Right ventricle myocardium inferior (tissue), 1 donor: ENCODE measurements around the gene APBB2. TPM values are rescaled to one million over a fixed set of nuclear protein-coding genes. Genes with fewer than 3 reads are reported as not detected.

Experiments
- ATAC-seq: fragments of 200-7000 bp; cut with Tn5 transposase; one replicate; pipeline ENCODE4 v1.9.1; 2020; ENCODE audit warnings: mild to moderate bottlenecking, moderate library complexity
- DNase-seq: peaks from one replicate; pipeline ENCODE4 v3.0.0; 2021; ENCODE audit errors: missing footprints
- intact Hi-C: fragments of 100-400 bp; cut with DNase I; formaldehyde crosslinking; loops from one replicate; pipeline ENCODE4 v1.11.0; 2022
- total RNA-seq: library from RNA; stranded (reverse); fragmentation: NEBNext Ultra II Directional; extraction: Animal tissue kit (Norgen Biotek cat#: 25700); gene quantifications from one replicate; pipeline ENCODE4 v1.2.1, GENCODE V29; 2021
- donor health status: DM: no; HTN: yes; CAD: no; lungs with severe emphysema.

APBB2 gene
- total RNA-seq, 1 donor from 2014 or later, result 23.8 TPM

GRCh38 chr4:40953283-40954087 lies 260.9 kb downstream of the APBB2 start:
- ATAC-seq (peak; percentile 80), DNase-seq (no peak)
- intact Hi-C loops, result no loop called here

GRCh38 chr4:40952672-40953071 lies 261.7 kb downstream of the APBB2 start:
- no peak for ATAC-seq
- intact Hi-C loops, result no loop called here
- no peak for DNase-seq

- intact Hi-C loops, result no loop called here
- ATAC-seq (no peak), DNase-seq (no peak)
Observed at GRCh38 chr4:40952217-40952616, 262.1 kb downstream of the APBB2 start.

- ATAC-seq, result no peak
- no peak for DNase-seq
- intact Hi-C loops, result no loop called here
Observed at GRCh38 chr4:40951026-40951425, 263.3 kb downstream of the APBB2 start.

GRCh38 chr4:40949358-40950100 lies 264.8 kb downstream of the APBB2 start:
- DNase-seq (no peak), ATAC-seq (no peak)

GRCh38 chr4:40948014-40948413 lies 266.3 kb downstream of the APBB2 start:
- ATAC-seq (no peak), DNase-seq (no peak)
- intact Hi-C loops, result no loop called here

More at GRCh38 chr4:40949358-40950100, 264.8 kb downstream of the APBB2 start:
- intact Hi-C loops, result no loop called here

GRCh38 chr4:40946652-40947051 lies 267.7 kb downstream of the APBB2 start:
- ATAC-seq, result no peak
- intact Hi-C loops, result no loop called here
- DNase-seq, result no peak

GRCh38 chr4:40940756-40941155 lies 273.6 kb downstream of the APBB2 start:
- DNase-seq (no peak), ATAC-seq (peak; percentile 35)
- intact Hi-C loops, result no loop called here

GRCh38 chr4:40940317-40940741 lies 274.0 kb downstream of the APBB2 start:
- DNase-seq (peak; percentile 79), ATAC-seq (peak; percentile 91)
- intact Hi-C loops, result no loop called here

- no peak for DNase-seq
- intact Hi-C loops, result no loop called here
- peak; percentile 14 for ATAC-seq
Observed at GRCh38 chr4:40939856-40940255, 274.5 kb downstream of the APBB2 start.

- DNase-seq, result no peak
- intact Hi-C loops, result no loop called here
- no peak for ATAC-seq
Observed at GRCh38 chr4:40938337-40938736, 276.0 kb downstream of the APBB2 start.

GRCh38 chr4:40937140-40937725 lies 277.1 kb downstream of the APBB2 start:
- ATAC-seq (no peak), DNase-seq (no peak)
- intact Hi-C loops, result no loop called here

- intact Hi-C loops, result loop anchor here (5.0 kb wide), 1 partner anchor 33 kb away; no protein-coding TSS in a partner anchor
- no peak for DNase-seq
- ATAC-seq, result no peak
Observed at GRCh38 chr4:40934676-40935075, 279.7 kb downstream of the APBB2 start.

- intact Hi-C loops, result loop anchor here (5.0 kb wide), 1 partner anchor 34 kb away; no protein-coding TSS in a partner anchor
Observed at GRCh38 chr4:40933272-40934053, 280.9 kb downstream of the APBB2 start.

GRCh38 chr4:40931841-40932240 lies 282.5 kb downstream of the APBB2 start:
- ATAC-seq (no peak), DNase-seq (no peak)
- intact Hi-C loops, result loop anchor here (5.0 kb wide), 1 partner anchor 35 kb away; no protein-coding TSS in a partner anchor

More at GRCh38 chr4:40933272-40934053, 280.9 kb downstream of the APBB2 start:
- DNase-seq (no peak), ATAC-seq (no peak)

- intact Hi-C loops, result loop anchor here (5.0 kb wide), 1 partner anchor 36 kb away; no protein-coding TSS in a partner anchor
- DNase-seq (no peak), ATAC-seq (no peak)
Observed at GRCh38 chr4:40931238-40931637, 283.1 kb downstream of the APBB2 start.

- ATAC-seq, result no peak
- DNase-seq, result no peak
- intact Hi-C loops, result loop anchor here (5.0 kb wide), 1 partner anchor 50 kb away; no protein-coding TSS in a partner anchor
Observed at GRCh38 chr4:40927074-40927473, 287.3 kb downstream of the APBB2 start.

- intact Hi-C loops, result loop anchor here (5.0 kb wide), 1 partner anchor 53 kb away; no protein-coding TSS in a partner anchor
- DNase-seq (no peak), ATAC-seq (no peak)
Observed at GRCh38 chr4:40924793-40925117, 289.6 kb downstream of the APBB2 start.
